Left colon (tissue), 2 donors: Measurements from ENCODE around the gene PROCR. TPM values are rescaled to one million over a fixed set of nuclear protein-coding genes. Genes with fewer than 3 reads are reported as not detected.
"Not testable (repeated sequence)": the region's sequence is repeated elsewhere in the genome, so short reads cannot be mapped to it uniquely, and the experiment has no call there.

Source experiments
- ATAC-seq: fragments of 200-7000 bp; cut with Tn5 transposase; one replicate; pipeline ENCODE4 v1.9.1; 2020; ENCODE audit warnings: mild to moderate bottlenecking, moderate library complexity
- DNase-seq, 2 donors: peaks; one replicate each; pipeline ENCODE4 v3.0.0-alpha.2; 2020
- intact Hi-C, 2 donors: fragments of 100-400 bp; cut with DNase I in 1 of 2; cut with micrococcal nuclease in 1 of 2; formaldehyde crosslinking; loops; one replicate each; pipeline versions ENCODE4 v1.11.2 to v1.14.0; 2022; cut with DNase I, micrococcal nuclease
- total RNA-seq, 2 donors: library from RNA; stranded (reverse); fragmentation: NEBNext Ultra II Directional; extraction: Animal tissue kit (Norgen Biotek cat#: 25700); gene quantifications; one replicate each; pipeline ENCODE4 v1.2.1, GENCODE V29; 2021
- donor health status: DM: no; HTN: no; CAD: no.
- donor health status: DM: yes; HTN: yes; CAD: no.

Gene PROCR
- total RNA-seq, 2 donors from 2014 or later: 6.3 to 7.8 TPM

GRCh38 chr20:35155936-35156335 is 15.9 kb upstream of the PROCR start:
- intact Hi-C loops: no loop called here
- ATAC-seq: no peak

GRCh38 chr20:35156978-35157377 is 14.9 kb upstream of the PROCR start:
- intact Hi-C loops: no loop called here
- ATAC-seq: no peak
- DNase-seq: no peak

More at GRCh38 chr20:35155936-35156335, 15.9 kb upstream of the PROCR start:
- DNase-seq: no peak

DNA sequence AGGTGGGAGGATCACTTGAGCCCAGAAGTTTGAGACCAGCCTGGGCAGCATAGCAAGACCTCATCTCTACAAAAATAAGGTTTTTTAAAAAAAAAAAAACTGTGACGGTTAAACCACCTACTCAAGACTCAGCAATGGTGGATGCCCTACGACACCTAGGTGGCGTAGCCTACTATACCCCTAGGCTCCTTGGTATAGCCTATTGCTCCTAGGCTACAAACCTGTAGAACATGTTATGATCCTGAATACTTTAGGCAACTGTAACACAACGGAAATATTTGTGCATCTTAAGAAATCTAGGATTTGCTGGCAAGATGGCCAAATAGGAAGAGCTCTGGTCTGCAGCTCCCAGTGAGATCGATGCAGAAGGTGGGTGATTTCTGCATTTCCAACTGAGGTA is 11.5 kb upstream of the PROCR start:
- ATAC-seq, DNase-seq, intact Hi-C loops: not testable (repeated sequence)

DNA sequence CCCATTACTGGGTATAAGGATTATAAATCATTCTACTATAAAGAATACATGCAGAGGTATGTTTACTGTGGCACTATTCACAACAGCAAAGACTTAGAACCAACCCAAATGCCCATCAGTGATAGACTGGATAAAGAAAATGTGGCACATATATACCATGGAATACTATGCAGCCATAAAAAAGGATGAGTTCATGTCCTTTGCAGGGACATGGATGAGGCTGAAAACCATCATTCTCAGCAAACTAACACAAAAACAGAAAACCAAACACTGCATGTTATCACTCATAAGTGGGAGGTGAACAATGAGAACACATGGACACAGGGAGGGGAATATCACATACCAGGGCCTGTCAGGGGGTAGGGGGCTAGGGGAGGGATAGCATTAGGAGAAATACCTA is 7.3 kb upstream of the PROCR start:
- intact Hi-C loops, ATAC-seq, DNase-seq: not testable (repeated sequence)

DNA sequence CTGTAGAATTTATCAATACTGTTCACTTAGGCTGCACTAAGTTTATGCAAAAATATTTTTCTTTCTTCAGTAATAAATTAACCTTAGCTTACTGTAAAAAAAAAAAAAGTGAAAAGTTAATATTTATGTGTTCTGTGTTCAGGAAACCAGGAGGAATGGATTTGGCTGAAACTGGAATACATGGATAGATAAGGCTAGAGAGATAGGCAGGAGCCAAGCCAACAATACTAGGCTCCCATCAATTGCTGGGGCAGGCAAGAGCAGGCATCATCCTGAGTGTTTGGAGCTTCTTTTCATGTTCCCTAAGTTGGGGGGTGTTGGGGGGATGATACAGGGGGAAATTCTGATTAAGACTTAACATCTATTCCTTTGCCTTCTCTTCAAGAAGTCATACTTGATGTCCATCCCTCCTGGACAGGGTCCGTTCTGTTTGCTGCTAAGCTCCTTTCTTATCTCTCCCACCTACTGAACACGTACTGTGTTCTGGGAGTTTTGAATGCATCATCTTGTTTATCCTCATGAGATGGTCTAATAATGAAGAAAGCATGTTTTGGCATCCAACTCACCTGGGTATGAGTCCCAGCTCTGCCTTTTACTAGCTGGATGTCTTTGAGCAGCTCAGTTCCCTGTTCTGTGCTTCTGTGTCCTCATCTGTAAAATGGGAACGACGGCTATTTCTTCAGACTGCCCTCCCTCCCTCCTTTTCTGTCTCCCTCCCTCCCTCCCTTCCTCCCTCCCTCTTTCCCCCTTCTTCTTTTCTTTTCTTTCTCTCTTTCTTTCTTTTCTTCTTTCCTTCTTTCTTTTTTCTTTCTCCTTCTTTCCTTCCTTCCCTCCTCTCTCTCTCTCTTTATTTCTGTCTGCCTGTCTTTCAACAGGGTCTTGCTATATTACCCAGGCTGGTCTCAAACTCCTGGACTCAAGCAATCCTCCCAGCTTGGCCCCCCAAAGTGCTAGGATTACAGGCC is 6.4 kb upstream of the PROCR start:
- ATAC-seq (no peak), DNase-seq (no peak)
- intact Hi-C loops: no loop called here

DNA sequence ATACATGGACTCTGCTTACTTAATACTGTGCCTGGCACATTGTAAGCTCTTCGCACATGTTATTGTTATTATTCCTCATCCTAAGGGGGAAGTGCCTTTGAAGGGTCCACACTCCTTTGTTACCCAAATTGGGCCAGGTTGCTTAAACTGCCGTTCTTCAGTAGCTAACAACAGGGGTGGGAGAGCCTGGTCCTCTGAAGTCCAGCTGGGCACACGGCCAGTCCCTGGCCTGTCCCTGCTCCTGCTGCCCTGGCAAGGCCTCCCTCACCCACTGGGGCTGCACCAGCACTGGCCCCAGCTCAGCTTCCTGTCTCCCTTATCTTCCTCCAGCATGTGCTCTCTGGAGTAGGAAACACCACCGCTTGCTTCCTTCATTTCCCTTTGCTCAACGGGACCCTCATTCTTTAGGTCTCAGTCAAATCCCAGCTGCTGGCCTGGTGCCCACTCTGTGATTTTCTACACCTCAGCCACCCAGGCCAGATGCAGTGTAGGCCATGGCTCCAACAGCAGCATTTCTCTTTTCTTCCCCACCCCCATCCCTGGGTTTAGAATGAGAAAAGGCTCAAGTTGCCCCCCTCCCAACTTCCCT is 5.5 kb upstream of the PROCR start:
- ATAC-seq: no peak
- DNase-seq: peak in 1 of 2 donors; percentile 9
- intact Hi-C loops: no loop called here

GRCh38 chr20:35167787-35168186 is 4.1 kb upstream of the PROCR start:
- DNase-seq (no peak), ATAC-seq (no peak)
- intact Hi-C loops: no loop called here

GRCh38 chr20:35168701-35169409 is 3.0 kb upstream of the PROCR start:
- ATAC-seq, intact Hi-C loops, DNase-seq: not testable (repeated sequence)

GRCh38 chr20:35171438-35171752 is 477 bp upstream of the PROCR start:
- intact Hi-C loops: no loop called here
- ATAC-seq (no peak), DNase-seq (no peak)

- DNase-seq (no peak), ATAC-seq (no peak)
- intact Hi-C loops: no loop called here
Observed at GRCh38 chr20:35172434-35172806, 548 bp downstream of the PROCR start.

- intact Hi-C loops: no loop called here
- DNase-seq (no peak), ATAC-seq (no peak)
Observed at GRCh38 chr20:35173576-35174192, 1.8 kb downstream of the PROCR start.

- intact Hi-C loops: no loop called here
- ATAC-seq: peak; percentile 61
- DNase-seq: peak; percentile 45 to 49
Observed at GRCh38 chr20:35174458-35175216, 2.8 kb downstream of the PROCR start.

DNA sequence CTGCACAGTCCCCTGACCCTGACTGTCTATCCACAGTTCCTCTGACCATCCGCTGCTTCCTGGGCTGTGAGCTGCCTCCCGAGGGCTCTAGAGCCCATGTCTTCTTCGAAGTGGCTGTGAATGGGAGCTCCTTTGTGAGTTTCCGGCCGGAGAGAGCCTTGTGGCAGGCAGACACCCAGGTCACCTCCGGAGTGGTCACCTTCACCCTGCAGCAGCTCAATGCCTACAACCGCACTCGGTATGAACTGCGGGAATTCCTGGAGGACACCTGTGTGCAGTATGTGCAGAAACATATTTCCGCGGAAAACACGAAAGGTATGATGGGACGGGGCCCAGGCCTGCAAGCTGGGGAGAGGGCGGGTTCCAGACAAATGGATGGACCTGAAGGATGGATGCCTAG is 4.3 kb downstream of the PROCR start:
- ATAC-seq (no peak), DNase-seq (no peak)
- intact Hi-C loops: no loop called here

DNA sequence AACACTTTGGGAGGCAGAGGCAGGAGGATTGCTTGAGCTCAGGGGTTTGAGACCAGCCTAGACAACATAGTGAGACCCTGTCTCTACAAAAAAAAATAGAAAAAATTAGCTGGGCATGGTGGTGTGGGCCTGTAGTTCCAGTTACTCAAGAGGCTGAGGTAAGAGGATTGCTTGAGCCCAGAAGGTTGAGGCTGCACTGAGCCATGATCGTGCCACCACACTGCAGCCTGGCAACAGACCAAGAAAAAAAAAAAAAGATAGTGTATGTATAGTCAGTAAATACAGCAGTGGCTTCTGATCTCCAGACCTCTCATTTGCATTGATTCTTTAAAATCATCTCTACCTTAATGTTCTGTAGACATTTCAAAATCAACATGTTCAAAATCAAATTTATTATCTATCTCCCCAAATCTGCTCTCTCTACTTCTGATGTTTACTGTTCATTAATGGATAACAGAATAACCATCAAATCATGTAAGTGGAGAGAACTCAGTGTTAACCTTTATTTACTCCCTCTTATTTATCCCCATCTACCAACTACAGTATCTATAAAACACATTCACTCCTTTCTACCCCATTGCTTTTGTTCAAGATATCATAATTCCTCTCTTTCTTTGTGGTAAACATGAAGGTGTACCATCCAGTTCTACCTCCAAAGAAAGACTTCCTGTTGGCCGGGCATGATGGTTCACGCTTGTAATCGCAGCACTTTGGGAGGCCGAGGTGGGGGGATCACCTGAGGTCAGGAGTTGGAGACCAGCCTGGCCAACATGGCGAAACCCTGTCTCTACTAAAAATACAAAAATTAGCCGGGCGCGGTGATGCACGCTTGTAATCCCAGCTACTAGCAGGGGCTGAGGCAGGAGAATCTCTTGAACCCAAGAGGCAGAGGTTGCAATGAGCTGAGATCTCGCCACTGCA is 7.7 kb downstream of the PROCR start:
- intact Hi-C loops: no loop called here
- DNase-seq (no peak), ATAC-seq (no peak)

GRCh38 chr20:35180266-35180665 is 8.4 kb downstream of the PROCR start:
- DNase-seq (no peak), ATAC-seq (no peak)

GRCh38 chr20:35181731-35182130 is 9.9 kb downstream of the PROCR start:
- no peak for ATAC-seq
- DNase-seq: no peak
- intact Hi-C loops: no loop called here

More at GRCh38 chr20:35180266-35180665, 8.4 kb downstream of the PROCR start:
- intact Hi-C loops: no loop called here

- DNase-seq, intact Hi-C loops, ATAC-seq: not testable (repeated sequence)
Observed at GRCh38 chr20:35186691-35187289, 14.9 kb downstream of the PROCR start.
